ENCODE results near the gene SOX1.

Gene SOX1

GRCh38 chr13:112071102-112071722 is 4.3 kb downstream of the SOX1 start:
- H3K4me3 ChIP-seq (ENCODE audit: control insufficient read depth, low read depth, low read length): no peak overlapping the region
- no peak for DNase-seq (ENCODE audit: low read depth)
- no peak for TF ChIP-seq CTCF (conservative IDR thresholded peaks at IDR 0.05; ENCODE audit: control insufficient read depth, insufficient read depth, low read depth, low read length)

- no peak for TF ChIP-seq CTCF (conservative IDR thresholded peaks at IDR 0.05; ENCODE audit: control insufficient read depth, insufficient read depth, low read depth, low read length)
- H3K4me3 ChIP-seq (ENCODE audit: control insufficient read depth, low read depth, low read length): no peak overlapping the region
- DNase-seq (ENCODE audit: low read depth): no peak
These were observed 5.0 kb downstream of the SOX1 start for GRCh38 chr13:112071723-112072533.

GRCh38 chr13:112072534-112073244 is 5.7 kb downstream of the SOX1 start:
- no peak overlapping the region for H3K4me3 ChIP-seq (ENCODE audit: control insufficient read depth, low read depth, low read length)
- DNase-seq (ENCODE audit: low read depth): no peak
- TF ChIP-seq CTCF (conservative IDR thresholded peaks at IDR 0.05; ENCODE audit: control insufficient read depth, insufficient read depth, low read depth, low read length): no peak

GRCh38 chr13:112073245-112074138 is 6.5 kb downstream of the SOX1 start:
- no peak for DNase-seq (ENCODE audit: low read depth)
- TF ChIP-seq CTCF (conservative IDR thresholded peaks at IDR 0.05; ENCODE audit: control insufficient read depth, insufficient read depth, low read depth, low read length): no peak
- H3K4me3 ChIP-seq (ENCODE audit: control insufficient read depth, low read depth, low read length): no peak overlapping the region

GRCh38 chr13:112074139-112074865 is 7.4 kb downstream of the SOX1 start:
- no peak for TF ChIP-seq CTCF (conservative IDR thresholded peaks at IDR 0.05; ENCODE audit: control insufficient read depth, insufficient read depth, low read depth, low read length)

More at GRCh38 chr13:112074139-112074865, 7.4 kb downstream of the SOX1 start:
- no peak overlapping the region for H3K4me3 ChIP-seq (ENCODE audit: control insufficient read depth, low read depth, low read length)
- DNase-seq (ENCODE audit: low read depth): no peak

All from fibroblast of mammary gland (primary cell).